Epithelial cell of proximal tubule (primary cell): ENCODE results near the gene SHKBP1. TPM values are rescaled to one million over a fixed set of nuclear protein-coding genes. Genes with fewer than 3 reads are reported as not detected.
A peak's percentile ranks its signal among the peaks of the same experiment; 100 is the strongest.

Source experiments
- DNase-seq: peaks from one replicate; pipeline ENCODE4 v3.0.0-alpha.2; 2011; ENCODE audit warnings: low read depth
- H3K4me3 ChIP-seq: 2 replicates; pipeline ENCODE4 v1.5.1; 2011; ENCODE audit warnings: low read depth, mild to moderate bottlenecking, low read length
- total RNA-seq: library from RNA; depleted of rRNA; stranded (reverse); fragments of >200 nt; gene quantifications from 2 replicates; pipeline ENCODE4 v1.2.3, GENCODE V29; 2015
- TF ChIP-seq, protein P1 (sequence below): conservative IDR thresholded peaks from 2 replicates; pipeline ENCODE4 v1.5.1; 2012; ENCODE audit warnings: low read depth, mild to moderate bottlenecking, low read length

The SHKBP1 gene
- total RNA-seq, 1 donor from 2014 or later, result 113 TPM

DNA sequence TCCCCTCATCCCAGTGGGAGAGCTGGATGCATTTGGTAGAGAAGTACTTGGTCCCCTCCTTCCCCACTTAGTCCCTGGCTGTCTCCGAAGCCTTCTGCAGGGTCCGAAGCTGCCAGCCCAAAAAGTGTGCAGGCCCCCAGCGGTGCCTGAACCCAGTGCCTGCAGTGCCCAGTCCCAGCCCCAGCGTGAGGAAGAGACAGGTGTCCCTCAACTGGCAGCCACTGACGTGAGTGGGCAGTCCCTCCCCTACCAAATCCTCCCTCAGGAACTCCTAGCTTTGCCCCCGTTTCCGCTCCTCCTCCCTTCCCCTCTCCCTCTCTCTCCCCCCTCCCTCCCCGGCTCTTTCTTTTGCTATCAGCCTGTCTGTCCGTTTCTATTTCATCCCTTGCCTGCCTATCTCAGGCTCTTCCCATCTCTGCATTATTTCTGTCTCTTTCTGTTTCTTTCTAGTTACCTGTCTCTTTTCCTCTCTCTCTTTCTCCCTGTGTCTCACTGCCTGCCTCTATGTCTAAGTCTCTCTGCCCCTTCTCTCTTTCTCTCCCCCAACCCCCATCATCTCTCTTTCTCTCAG lies 22.7 kb downstream of the SHKBP1 start:
- TF ChIP-seq, protein P1, sequence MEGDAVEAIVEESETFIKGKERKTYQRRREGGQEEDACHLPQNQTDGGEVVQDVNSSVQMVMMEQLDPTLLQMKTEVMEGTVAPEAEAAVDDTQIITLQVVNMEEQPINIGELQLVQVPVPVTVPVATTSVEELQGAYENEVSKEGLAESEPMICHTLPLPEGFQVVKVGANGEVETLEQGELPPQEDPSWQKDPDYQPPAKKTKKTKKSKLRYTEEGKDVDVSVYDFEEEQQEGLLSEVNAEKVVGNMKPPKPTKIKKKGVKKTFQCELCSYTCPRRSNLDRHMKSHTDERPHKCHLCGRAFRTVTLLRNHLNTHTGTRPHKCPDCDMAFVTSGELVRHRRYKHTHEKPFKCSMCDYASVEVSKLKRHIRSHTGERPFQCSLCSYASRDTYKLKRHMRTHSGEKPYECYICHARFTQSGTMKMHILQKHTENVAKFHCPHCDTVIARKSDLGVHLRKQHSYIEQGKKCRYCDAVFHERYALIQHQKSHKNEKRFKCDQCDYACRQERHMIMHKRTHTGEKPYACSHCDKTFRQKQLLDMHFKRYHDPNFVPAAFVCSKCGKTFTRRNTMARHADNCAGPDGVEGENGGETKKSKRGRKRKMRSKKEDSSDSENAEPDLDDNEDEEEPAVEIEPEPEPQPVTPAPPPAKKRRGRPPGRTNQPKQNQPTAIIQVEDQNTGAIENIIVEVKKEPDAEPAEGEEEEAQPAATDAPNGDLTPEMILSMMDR, result no peak
- no peak overlapping the region for H3K4me3 ChIP-seq
- DNase-seq, result no peak

DNA sequence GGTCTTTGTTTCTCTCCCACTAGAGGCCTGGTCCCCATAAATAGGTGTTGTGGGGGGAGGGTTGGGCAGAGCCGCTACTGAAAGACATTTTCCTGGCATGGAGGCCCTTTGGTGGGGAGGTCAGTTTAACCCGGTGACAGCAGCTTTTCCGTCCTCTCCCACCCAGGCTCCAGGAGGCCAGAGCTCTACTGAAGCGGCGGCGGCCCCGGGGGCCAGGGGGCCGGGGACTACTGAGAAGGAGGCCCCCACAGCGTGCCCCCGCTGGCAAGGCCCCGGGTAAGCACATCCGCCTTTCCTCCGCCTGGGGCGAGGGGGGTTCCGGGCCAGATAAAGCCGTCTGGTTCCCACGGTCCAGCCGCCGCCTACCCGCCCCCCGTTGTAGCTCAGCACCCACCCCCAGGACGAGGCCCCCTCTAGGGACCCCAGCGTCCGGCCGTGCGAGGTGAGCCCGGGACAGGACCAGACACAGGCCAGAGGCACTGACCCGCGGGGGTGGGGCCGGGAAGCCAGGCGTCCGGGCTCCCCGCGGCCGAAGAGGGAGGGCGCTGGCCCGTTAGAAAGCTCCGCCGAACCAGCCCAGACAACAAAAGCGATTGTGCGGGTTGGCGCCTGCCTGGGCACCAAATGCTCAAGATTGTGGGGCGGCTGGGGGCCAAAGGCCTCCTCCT lies 23.4 kb downstream of the SHKBP1 start:
- DNase-seq, result no peak
- no peak overlapping the region for H3K4me3 ChIP-seq
- TF ChIP-seq, protein P1, result no peak

DNA sequence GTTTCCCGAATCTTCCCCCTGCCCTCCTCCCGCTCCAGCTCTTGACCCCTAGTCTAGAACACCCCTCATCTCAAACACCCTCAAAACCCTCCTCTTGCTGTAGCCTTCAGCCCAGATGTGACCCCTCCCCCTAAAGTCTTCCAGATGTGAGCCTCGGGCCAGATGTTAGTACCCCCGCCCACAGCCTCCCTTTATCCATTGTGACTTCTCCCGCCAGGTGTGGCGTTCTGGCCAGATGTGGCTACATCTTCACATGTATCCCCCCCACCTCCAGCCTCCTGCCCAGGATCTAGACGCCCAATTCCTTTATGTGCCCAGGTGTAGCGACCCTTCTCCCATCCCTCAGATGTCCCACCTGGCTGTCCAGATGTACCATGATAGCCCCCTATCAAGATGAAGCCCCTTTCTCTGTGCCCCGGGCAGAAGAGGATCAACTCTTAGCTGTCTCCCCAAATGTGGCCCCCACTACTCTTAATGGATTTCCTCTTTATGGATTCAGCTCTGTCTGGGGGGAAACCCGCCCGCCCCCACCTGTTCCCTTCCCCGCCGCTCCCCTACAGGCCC lies 24.0 kb downstream of the SHKBP1 start:
- no peak for DNase-seq
- peak overlapping the region; percentile 16 for H3K4me3 ChIP-seq
- TF ChIP-seq, protein P1, result no peak

DNA sequence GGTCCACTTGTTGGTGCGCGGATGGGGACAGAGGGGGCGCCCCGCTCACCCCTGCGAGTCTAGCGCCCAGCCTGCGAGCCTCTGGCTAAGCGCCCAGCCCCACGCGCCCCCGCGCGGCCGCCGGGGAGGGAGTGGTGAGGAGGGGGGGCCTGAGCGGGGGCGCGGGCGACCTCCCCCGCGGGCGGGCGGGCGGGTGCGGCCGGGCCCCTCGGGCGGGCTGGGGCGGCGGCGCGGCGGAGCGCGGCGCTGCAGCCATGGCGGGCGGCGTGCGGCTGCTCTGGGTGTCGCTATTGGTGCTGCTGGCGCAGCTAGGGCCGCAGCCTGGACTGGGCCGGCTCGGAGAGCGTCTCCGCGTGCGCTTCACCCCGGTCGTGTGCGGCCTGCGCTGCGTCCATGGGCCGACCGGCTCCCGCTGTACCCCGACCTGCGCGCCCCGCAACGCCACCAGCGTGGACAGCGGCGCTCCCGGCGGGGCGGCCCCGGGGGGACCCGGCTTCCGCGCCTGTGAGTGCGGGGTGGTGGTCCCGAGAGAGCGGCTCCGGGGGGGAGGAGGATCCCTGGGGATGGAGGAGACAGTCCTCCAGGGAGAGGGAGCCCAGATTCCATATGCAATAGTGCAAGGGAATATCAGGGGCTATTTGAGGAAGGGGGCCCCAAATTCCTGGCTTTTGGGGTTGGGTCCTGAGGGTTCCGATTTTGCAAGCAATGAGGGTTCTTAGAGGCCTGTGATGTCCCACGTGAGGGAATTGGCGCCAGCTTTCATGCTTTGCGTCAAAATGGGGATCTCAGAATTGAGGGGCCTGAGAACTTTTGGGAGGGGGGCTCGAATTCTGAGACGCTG lies 24.7 kb downstream of the SHKBP1 start, which contains the start of gene LTBP4:
LTBP4 (plus strand) TSS at position 236 of the 841 bp plus-strand sequence; CDS start at position 255, 19 bp downstream.
- DNase-seq, result no peak
- TF ChIP-seq, protein P1, result no peak

DNA sequence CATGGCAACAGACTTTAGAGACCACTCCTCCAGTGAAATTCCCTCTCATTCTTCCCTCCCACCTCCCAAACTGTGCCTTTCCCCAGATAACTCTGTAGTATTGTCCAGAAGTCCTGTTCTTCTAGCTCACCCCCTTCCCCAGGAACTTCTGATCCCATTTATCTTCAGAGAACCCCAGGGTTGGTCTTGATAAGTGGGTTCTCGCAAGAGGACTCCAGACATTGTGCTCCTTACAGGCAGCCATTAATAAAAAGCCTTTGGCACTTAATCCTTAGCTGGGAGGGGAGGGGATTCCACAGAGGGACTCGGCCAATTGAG lies 26.4 kb downstream of the SHKBP1 start:
- TF ChIP-seq, protein P1, result no peak
- peak overlapping the region; percentile 60 for H3K4me3 ChIP-seq
- no peak for DNase-seq

More for the DNA sequence above, 24.7 kb downstream of the SHKBP1 start, which contains the start of gene LTBP4:
- peak within 1 kb of the TSS; percentile 60 for H3K4me3 ChIP-seq

DNA sequence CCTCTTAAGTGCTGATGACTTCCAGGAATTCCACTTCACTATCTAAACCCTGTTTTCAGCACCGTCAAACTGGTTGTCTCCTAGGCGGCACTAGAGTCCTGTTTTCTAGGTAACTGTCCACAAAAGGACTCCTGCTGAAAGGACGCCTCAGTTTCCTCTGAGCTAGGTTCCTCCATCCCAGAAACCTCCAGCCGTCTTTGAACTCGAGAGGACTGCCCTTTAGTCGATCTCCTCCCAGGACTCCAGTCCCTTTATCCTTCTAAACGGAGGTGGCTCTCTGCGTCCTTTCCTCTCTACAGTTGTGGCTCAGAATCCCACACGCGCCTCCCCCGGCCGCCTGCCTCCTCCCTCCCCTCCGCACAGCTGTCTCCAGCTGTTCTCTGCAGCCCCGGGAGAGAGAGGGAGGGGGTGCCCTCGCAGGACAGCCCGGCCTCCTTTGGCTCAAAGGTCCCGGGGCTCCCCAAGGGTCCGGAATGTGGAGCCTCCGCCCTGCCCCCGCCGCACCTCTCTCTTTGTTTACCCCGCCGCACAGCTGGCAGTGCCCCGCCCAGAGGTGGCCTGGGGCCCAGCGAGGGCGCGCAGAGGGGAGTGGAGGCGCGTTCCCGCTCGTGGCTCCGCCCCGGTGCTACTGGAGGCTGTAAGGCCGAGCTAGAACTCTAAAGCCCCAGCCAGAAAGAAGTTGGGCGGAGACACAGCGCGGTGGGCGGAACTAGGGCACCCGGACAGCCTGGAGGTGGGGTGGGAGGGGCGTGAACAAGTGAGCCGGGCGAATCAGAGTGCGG lies 26.9 kb downstream of the SHKBP1 start:
- H3K4me3 ChIP-seq, result peak overlapping the region; percentile 60
- TF ChIP-seq, protein P1, result no peak
- peak; percentile 72 for DNase-seq
